HG03575 (cell line): ENCODE data around the gene MYL10.
"Not testable (repeated sequence)": the region's sequence is repeated elsewhere in the genome, so short reads cannot be mapped to it uniquely, and the experiment has no call there.

Experiments used
- ATAC-seq: cut with Tn5 transposase; IDR thresholded peaks from one replicate; pipeline ENCODE4 v1.9.1; 2021; ENCODE audit not compliant: unreplicated experiment, insufficient number of reproducible peaks, low FRiP score; ENCODE audit errors: extremely low read depth

The MYL10 gene

GRCh38 chr7:101625031-101625791 lies 3.9 kb downstream of the MYL10 start:
- ATAC-seq: no peak

- ATAC-seq: no peak
Observed at GRCh38 chr7:101624246-101625001, 4.7 kb downstream of the MYL10 start.

- ATAC-seq: no peak
Observed at GRCh38 chr7:101622609-101623173, 6.4 kb downstream of the MYL10 start.

- ATAC-seq: no peak
Observed at GRCh38 chr7:101620991-101621390, 8.1 kb downstream of the MYL10 start.

GRCh38 chr7:101620395-101620794 lies 8.7 kb downstream of the MYL10 start:
- ATAC-seq: no peak

- no peak for ATAC-seq
Observed at GRCh38 chr7:101618916-101619315, 10.2 kb downstream of the MYL10 start.

- no peak for ATAC-seq
Observed at GRCh38 chr7:101618207-101618839, 10.8 kb downstream of the MYL10 start.

- ATAC-seq: no peak
Observed at GRCh38 chr7:101617451-101618206, 11.5 kb downstream of the MYL10 start.

GRCh38 chr7:101615446-101615845 lies 13.7 kb downstream of the MYL10 start:
- ATAC-seq: no peak

GRCh38 chr7:101614939-101615302 lies 14.2 kb downstream of the MYL10 start:
- no peak for ATAC-seq

GRCh38 chr7:101614098-101614938 lies 14.8 kb downstream of the MYL10 start:
- ATAC-seq: no peak

GRCh38 chr7:101612885-101613515 lies 16.1 kb downstream of the MYL10 start:
- no peak for ATAC-seq

GRCh38 chr7:101608772-101609713 lies 20.1 kb downstream of the MYL10 start:
- no peak for ATAC-seq

- ATAC-seq: no peak
Observed at GRCh38 chr7:101606498-101606923, 22.6 kb downstream of the MYL10 start.

- no peak for ATAC-seq
Observed at GRCh38 chr7:101605611-101606497, 23.2 kb downstream of the MYL10 start.

GRCh38 chr7:101604934-101605332 lies 24.2 kb downstream of the MYL10 start:
- ATAC-seq: not testable (repeated sequence)
